HEK293T (cell line): Measurements from ENCODE around the gene SLC39A5.

Experiments
- CTCF ChIA-PET: fragments of 350-600 bp; formaldehyde crosslinking; extraction: SDS; loops from one replicate; lab custom pipeline; 2021; ENCODE audit warnings: antibody characterized with exemption, inconsistent platforms; lab: Yijun Ruan, JAX
- POLR2A ChIA-PET: fragments of 350-600 bp; formaldehyde crosslinking; extraction: SDS; loops from one replicate; lab custom pipeline; 2020; ENCODE audit warnings: antibody characterized with exemption, inconsistent platforms; lab: Yijun Ruan, JAX
- DNase-seq: peaks from one replicate; pipeline ENCODE4 v3.0.0; 2012; ENCODE audit warnings: mixed read lengths; ENCODE audit errors: extremely low spot score
- ARNT ChIP-seq: fragments of 450-650 bp; IDR thresholded peaks from 2 replicates; pipeline ENCODE4 v1.6.1; 2017; ENCODE audit warnings: mild to moderate bottlenecking
- BHLHE40 ChIP-seq: fragments of 450-650 bp; IDR thresholded peaks from 2 replicates; pipeline ENCODE4 v1.6.1; 2016; ENCODE audit warnings: mild to moderate bottlenecking, moderate library complexity, borderline replicate concordance
- CTBP1 ChIP-seq: fragments of 450-650 bp; IDR thresholded peaks from 2 replicates; pipeline ENCODE4 v1.6.1; 2016; ENCODE audit warnings: borderline replicate concordance
- ELF4 ChIP-seq: fragments of 450-650 bp; IDR thresholded peaks from 2 replicates; pipeline ENCODE4 v1.6.1; 2017; ENCODE audit warnings: antibody characterized with exemption
- FOXA1 ChIP-seq: fragments of 450-650 bp; IDR thresholded peaks from 2 replicates; pipeline ENCODE4 v1.6.1; 2016; ENCODE audit warnings: mild to moderate bottlenecking
- FOXK2 ChIP-seq: fragments of 450-650 bp; IDR thresholded peaks from 2 replicates; pipeline ENCODE4 v1.6.1; 2016; ENCODE audit warnings: mild to moderate bottlenecking
- FOXM1 ChIP-seq: fragments of 450-650 bp; IDR thresholded peaks from 2 replicates; pipeline ENCODE4 v1.6.1; 2017; ENCODE audit warnings: mild to moderate bottlenecking, borderline replicate concordance
- HDGF ChIP-seq: fragments of 450-650 bp; IDR thresholded peaks from 2 replicates; pipeline ENCODE4 v1.6.1; 2017; ENCODE audit warnings: antibody characterized with exemption, borderline replicate concordance
- L3MBTL2 ChIP-seq: fragments of 450-650 bp; conservative IDR thresholded peaks from 2 replicates; pipeline ENCODE4 v1.6.1; 2016; ENCODE audit warnings: mild to moderate bottlenecking
- LEF1 ChIP-seq: fragments of 450-650 bp; IDR thresholded peaks from 2 replicates; pipeline ENCODE4 v1.6.1; 2017; ENCODE audit warnings: mild to moderate bottlenecking, borderline replicate concordance
- NFRKB ChIP-seq: fragments of 450-650 bp; IDR thresholded peaks from 2 replicates; pipeline ENCODE4 v1.6.1; 2016; ENCODE audit warnings: mild to moderate bottlenecking, moderate library complexity
- PKNOX1 ChIP-seq: fragments of 450-650 bp; IDR thresholded peaks from 2 replicates; pipeline ENCODE4 v1.6.1; 2016
- SP1 ChIP-seq: fragments of 450-650 bp; IDR thresholded peaks from 2 replicates; pipeline ENCODE4 v1.6.1; 2017
- SUZ12 ChIP-seq: fragments of 450-650 bp; IDR thresholded peaks from 2 replicates; pipeline ENCODE4 v1.6.1; 2016; ENCODE audit warnings: mild to moderate bottlenecking
- TARDBP ChIP-seq: fragments of 450-650 bp; IDR thresholded peaks from 2 replicates; pipeline ENCODE4 v1.6.1; 2016
- ZNF384 ChIP-seq: fragments of 450-650 bp; IDR thresholded peaks from 2 replicates; pipeline ENCODE4 v1.6.1; 2016

The SLC39A5 gene

GRCh38 chr12:56229082-56229481 lies 769 bp upstream of the SLC39A5 start:
- no peak for TF ChIP-seq PKNOX1
- no peak for TF ChIP-seq NFRKB
- TF ChIP-seq L3MBTL2: no peak
- no peak for TF ChIP-seq FOXK2
- TF ChIP-seq ARNT: no peak
- no peak for TF ChIP-seq HDGF
- TF ChIP-seq BHLHE40: no peak
- no peak for TF ChIP-seq TARDBP
- no peak for TF ChIP-seq LEF1
- TF ChIP-seq SP1: no peak
- CTCF ChIA-PET: no interaction called here
- POLR2A ChIA-PET: no interaction called here
- no peak for DNase-seq

- ChIA-PET POLR2A (interaction anchor here (1.0 to 3.0 kb wide), 2 partner anchors 9 to 85 kb away, joined by 3 to 18 read pairs; partner anchors contain the start of genes CNPY2 and RNF41), CTCF (interaction anchor here (0.5 to 0.9 kb wide), 2 partner anchors 103 to 228 kb away, joined by 3 read pairs; partner anchors contain the start of gene ESYT1)
- TF ChIP-seq SUZ12: no peak
- TF ChIP-seq SP1: no peak
- TF ChIP-seq ELF4: no peak
- no peak for TF ChIP-seq HDGF
- DNase-seq: no peak
Observed at GRCh38 chr12:56230432-56231183, 757 bp downstream of the SLC39A5 start.

GRCh38 chr12:56231184-56231582 lies 1.3 kb downstream of the SLC39A5 start:
- no peak for DNase-seq
- TF ChIP-seq PKNOX1 (no peak), FOXA1 (no peak), ARNT (no peak), TARDBP (no peak), SP1 (no peak), FOXK2 (no peak), BHLHE40 (no peak), ZNF384 (no peak), LEF1 (no peak), SUZ12 (no peak), ELF4 (no peak), NFRKB (no peak)
- ChIA-PET CTCF (interaction anchor here (0.5 to 0.9 kb wide), 2 partner anchors 103 to 229 kb away, joined by 3 read pairs; partner anchors contain the start of gene ESYT1), POLR2A (interaction anchor here (1.0 to 3.0 kb wide), 2 partner anchors 9 to 85 kb away, joined by 3 to 18 read pairs; partner anchors contain the start of genes CNPY2 and RNF41)

- ChIA-PET CTCF (interaction anchor here (1.4 kb wide), 1 partner anchor 27 kb away, joined by 4 read pairs; no protein-coding TSS in a partner anchor), POLR2A (interaction anchor here (1.1 to 2.7 kb wide), 4 partner anchors 13 to 72 kb away, joined by 3 to 18 read pairs (median 6); partner anchors contain the start of gene RNF41)
- DNase-seq: no peak
- TF ChIP-seq NFRKB (no peak), ARNT (no peak), TARDBP (no peak), SP1 (no peak), PKNOX1 (no peak), L3MBTL2 (no peak), ELF4 (no peak)
Observed at GRCh38 chr12:56234746-56235436, 5.0 kb downstream of the SLC39A5 start.

GRCh38 chr12:56236091-56236490 lies 6.2 kb downstream of the SLC39A5 start:
- ChIA-PET CTCF (interaction anchor here (0.6 to 1.4 kb wide), 3 partner anchors 8 to 116 kb away, joined by 3 read pairs; no protein-coding TSS in a partner anchor), POLR2A (interaction anchor here (1.5 to 2.7 kb wide), 3 partner anchors 14 to 31 kb away, joined by 4 to 18 read pairs (median 5); partner anchors contain the start of genes COQ10A and RNF41)
- no peak for DNase-seq
- TF ChIP-seq CTBP1: no peak
- no peak for TF ChIP-seq L3MBTL2
- TF ChIP-seq FOXM1: no peak
- TF ChIP-seq ELF4: no peak
- TF ChIP-seq BHLHE40: no peak
- no peak for TF ChIP-seq NFRKB
- TF ChIP-seq FOXA1: no peak
- TF ChIP-seq TARDBP: no peak
- no peak for TF ChIP-seq PKNOX1
- no peak for TF ChIP-seq SP1
- no peak for TF ChIP-seq LEF1
- no peak for TF ChIP-seq ZNF384
- no peak for TF ChIP-seq FOXK2
- no peak for TF ChIP-seq SUZ12
- TF ChIP-seq ARNT: no peak
- no peak for TF ChIP-seq HDGF
